ENCODE measurements around the gene SUCLG2. TPM values are rescaled to one million over a fixed set of nuclear protein-coding genes. Genes with fewer than 3 reads are reported as not detected.

Gene SUCLG2
- total RNA-seq, 1 donor from 2014 or later, result 44.6 TPM

- DNase-seq (ENCODE audit: low read depth), result no peak
- H3K4me3 ChIP-seq (ENCODE audit: low read depth, low read length), result peak overlapping the region; percentile 79
- no peak for TF ChIP-seq CTCF (conservative IDR thresholded peaks at IDR 0.05; ENCODE audit: low read depth, low read length)
Observed at GRCh38 chr3:67653425-67654098, 850 bp downstream of the SUCLG2 start.

GRCh38 chr3:67650084-67650483 lies 4.3 kb downstream of the SUCLG2 start:
- no peak for TF ChIP-seq CTCF (conservative IDR thresholded peaks at IDR 0.05; ENCODE audit: low read depth, low read length)
- no peak for DNase-seq (ENCODE audit: low read depth)

GRCh38 chr3:67649681-67650080 lies 4.7 kb downstream of the SUCLG2 start:
- H3K4me3 ChIP-seq (ENCODE audit: low read depth, low read length), result no peak overlapping the region
- DNase-seq (ENCODE audit: low read depth), result no peak
- no peak for TF ChIP-seq CTCF (conservative IDR thresholded peaks at IDR 0.05; ENCODE audit: low read depth, low read length)

More at GRCh38 chr3:67650084-67650483, 4.3 kb downstream of the SUCLG2 start:
- no peak overlapping the region for H3K4me3 ChIP-seq (ENCODE audit: low read depth, low read length)

GRCh38 chr3:67648701-67649100 lies 5.7 kb downstream of the SUCLG2 start:
- DNase-seq (ENCODE audit: low read depth), result no peak
- H3K4me3 ChIP-seq (ENCODE audit: low read depth, low read length), result no peak overlapping the region
- no peak for TF ChIP-seq CTCF (conservative IDR thresholded peaks at IDR 0.05; ENCODE audit: low read depth, low read length)

- H3K4me3 ChIP-seq (ENCODE audit: low read depth, low read length), result no peak overlapping the region
- no peak for TF ChIP-seq CTCF (conservative IDR thresholded peaks at IDR 0.05; ENCODE audit: low read depth, low read length)
- no peak for DNase-seq (ENCODE audit: low read depth)
Observed at GRCh38 chr3:67648229-67648628, 6.2 kb downstream of the SUCLG2 start.

GRCh38 chr3:67647390-67647878 lies 7.0 kb downstream of the SUCLG2 start:
- DNase-seq (ENCODE audit: low read depth), result peak; percentile 98

More at GRCh38 chr3:67647390-67647878, 7.0 kb downstream of the SUCLG2 start:
- TF ChIP-seq CTCF (conservative IDR thresholded peaks at IDR 0.05; ENCODE audit: low read depth, low read length), result no peak
- no peak overlapping the region for H3K4me3 ChIP-seq (ENCODE audit: low read depth, low read length)
